Bone marrow (tissue), 2 donors: Measurements from ENCODE around the gene DPH6.

Source experiments
- DNase-seq, 2 donors: peaks; one replicate each; lab custom pipeline; 2025; lab: John Stamatoyannopoulos, UW

The DPH6 gene

DNA sequence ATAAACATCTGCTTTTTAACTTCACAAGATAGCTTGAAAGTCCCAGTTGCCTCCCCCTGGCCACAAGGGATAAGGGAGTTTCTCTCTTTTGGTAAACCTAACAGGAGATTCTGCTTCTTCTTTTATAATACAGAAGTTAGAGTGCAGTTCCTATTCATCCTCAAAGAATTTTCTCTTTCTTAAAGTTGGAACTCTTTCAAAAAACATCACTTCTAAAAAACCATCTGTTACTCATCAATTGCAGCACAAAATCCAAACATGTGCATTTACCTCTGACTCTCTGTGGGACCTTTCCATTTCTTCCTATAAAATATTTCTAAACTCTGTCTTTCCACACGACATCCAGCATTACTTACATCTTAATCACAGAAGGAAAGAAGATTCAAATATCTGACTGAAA is 5.1 kb downstream of the DPH6 start:
- DNase-seq: no peak

- DNase-seq: no peak
Observed at GRCh38 chr15:35540021-35540420, 5.9 kb downstream of the DPH6 start.

DNA sequence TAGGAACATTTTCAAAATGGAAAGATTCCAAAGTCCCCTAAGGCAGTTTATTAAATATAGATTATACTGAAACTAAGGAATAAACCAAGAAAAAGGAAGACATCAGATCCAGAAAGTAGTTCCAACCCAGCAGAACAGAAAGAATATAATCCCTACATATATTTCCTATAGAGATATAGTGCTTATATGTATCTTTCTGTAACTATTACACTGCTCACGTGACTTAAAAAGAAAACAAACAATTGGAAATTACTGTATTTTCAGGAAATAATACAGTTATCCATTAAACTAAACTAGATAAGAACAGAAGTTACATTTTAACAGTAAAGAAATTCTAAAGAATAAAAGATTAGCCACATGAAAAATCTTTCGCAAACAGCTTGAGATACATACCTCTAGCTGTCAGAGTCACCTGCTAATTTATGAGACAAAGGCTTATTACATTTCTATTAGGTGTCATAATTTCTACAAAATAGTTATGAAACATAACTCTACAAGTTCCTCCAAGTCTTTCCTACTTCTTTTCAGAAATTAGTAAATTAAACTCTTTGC is 10.5 kb downstream of the DPH6 start:
- no peak for DNase-seq

- DNase-seq: no peak
Observed at GRCh38 chr15:35533130-35534110, 12.5 kb downstream of the DPH6 start.

DNA sequence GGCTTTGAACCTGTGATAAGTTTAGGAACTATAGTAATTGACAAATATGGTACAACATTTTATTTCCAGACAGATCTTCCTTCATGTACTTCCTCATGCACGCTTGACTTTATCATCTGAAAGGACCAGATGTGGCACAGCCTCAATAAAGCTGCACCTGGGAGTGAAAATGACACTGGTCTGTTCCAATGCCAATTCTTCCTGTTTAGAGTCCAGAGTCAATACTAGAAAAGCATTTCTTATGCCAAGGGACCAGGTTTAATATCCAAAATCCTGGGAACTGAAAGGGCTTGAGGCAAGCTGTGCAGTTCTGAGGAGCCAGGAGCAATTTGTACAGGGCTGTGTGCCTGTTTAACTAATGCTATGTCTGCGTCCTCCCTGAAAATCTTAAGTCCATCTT is 15.3 kb downstream of the DPH6 start:
- no peak for DNase-seq

DNA sequence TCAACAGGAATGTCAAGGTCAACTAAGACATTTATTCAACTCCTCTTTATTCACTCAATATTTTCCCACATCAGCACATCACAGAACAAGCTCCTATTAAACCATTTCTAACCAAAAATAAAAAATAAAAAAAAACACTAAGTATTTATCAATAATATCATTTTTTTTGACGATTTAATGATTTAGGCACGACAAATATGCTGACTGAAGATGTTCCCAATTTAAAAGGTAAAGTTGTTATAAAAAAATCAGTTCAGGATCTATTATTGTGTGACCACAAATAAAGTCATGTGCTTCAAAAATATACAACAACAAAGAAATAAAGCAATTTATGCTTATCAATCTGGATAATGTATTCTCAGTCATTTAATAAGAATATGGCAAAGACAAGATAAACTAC is 16.2 kb downstream of the DPH6 start:
- no peak for DNase-seq

DNA sequence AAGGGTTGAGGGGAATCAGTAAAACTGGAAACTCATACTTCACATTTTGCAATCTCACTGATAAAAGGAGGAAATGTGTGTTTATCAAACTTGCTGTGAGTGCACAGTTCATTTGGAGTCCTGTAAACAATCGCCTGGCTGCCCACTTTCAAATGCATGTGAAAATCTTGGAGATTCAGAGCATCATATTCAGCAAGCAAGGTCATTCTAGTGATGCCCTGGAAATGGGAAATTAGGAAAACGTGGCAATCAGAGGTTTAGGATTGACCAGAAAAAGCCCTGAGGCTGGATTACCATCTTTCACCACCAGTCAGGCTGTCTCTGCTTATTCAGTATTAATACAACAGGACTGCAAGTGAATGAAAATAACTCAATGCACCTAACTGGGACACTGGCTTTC is 23.9 kb downstream of the DPH6 start:
- no peak for DNase-seq

DNA sequence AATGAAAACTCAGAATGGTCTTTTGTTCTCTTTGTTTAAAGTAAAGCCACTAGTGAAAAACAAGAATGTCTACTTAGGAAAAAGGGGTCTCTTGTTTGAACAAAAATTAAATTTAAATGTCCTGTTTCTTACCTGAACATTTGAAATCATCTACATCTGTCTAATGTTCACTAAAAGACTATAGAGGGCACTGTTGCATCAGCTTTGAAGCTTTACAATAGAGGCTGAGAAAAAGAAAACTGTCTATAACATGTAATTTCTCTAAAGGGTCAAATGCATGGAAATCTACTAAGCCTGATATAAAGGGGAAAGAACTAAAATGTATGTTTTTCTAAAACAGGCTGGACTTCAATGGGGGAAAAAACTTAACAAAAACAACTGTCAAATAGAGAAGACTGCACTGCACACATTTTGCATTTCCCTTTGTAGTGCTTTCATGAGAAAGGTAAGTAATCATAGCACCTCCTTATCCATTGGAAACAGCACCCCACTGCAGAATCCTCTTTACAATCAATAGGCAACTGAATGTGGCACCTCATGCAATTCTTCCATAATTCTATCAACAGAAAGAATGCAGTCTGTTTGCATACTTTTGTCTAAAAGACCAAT is 26.3 kb downstream of the DPH6 start:
- peak in 1 of 2 donors; percentile 20 for DNase-seq

GRCh38 chr15:35519052-35519451 is 26.9 kb downstream of the DPH6 start:
- no peak for DNase-seq

- no peak for DNase-seq
Observed at GRCh38 chr15:35514759-35515158, 31.2 kb downstream of the DPH6 start.

DNA sequence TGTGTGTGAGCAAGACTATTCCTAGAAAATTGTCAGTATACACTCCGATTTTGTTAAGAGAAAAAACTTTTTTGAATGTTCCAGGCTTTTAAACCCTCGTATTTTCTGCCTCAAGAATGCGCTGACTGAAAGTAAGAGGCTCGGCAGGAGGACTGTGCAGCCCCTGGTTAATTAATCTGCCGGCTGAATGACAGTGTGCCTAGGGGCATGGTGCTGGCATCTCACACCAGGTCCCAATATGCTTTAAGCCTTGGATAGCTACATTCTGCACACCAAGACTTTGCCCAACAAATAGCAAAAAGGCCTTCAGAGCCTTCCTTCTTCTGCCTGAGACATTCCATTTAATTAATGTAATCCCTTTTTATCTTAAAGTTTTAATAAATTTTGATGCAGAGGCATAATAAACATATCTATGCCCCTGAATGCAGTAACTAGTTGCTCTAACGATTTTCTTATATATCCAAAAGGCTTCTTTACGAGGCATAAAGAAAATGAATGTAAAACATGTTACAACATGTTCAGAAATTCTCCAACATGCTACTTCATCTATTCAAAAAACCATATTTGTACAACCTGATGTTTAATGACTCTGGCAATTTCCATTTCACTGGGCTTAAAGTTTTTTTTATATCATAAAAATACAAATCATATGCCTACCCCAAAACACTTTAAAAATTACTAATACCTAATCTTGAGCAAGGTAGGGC is 37.9 kb downstream of the DPH6 start:
- no peak for DNase-seq

GRCh38 chr15:35506272-35506870 is 39.6 kb downstream of the DPH6 start:
- DNase-seq: no peak

DNA sequence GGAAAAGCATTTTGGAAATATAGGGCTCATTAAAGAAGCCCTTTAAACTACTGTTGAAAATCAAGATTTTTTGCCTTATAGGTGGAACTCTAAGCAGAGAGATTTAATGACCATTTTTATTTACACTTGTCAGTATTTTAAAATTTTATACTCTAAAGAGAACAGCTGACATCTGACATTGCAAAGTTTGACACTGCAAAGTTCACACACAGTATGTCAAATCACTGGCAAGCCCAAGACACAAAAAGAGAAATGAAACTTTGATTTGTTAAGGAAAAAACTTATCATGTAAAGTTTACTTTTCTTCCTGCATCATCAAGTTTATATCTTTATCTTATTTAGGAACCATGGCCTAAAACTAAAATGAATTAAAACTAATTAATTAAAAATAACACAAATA is 40.2 kb downstream of the DPH6 start:
- DNase-seq: no peak

DNA sequence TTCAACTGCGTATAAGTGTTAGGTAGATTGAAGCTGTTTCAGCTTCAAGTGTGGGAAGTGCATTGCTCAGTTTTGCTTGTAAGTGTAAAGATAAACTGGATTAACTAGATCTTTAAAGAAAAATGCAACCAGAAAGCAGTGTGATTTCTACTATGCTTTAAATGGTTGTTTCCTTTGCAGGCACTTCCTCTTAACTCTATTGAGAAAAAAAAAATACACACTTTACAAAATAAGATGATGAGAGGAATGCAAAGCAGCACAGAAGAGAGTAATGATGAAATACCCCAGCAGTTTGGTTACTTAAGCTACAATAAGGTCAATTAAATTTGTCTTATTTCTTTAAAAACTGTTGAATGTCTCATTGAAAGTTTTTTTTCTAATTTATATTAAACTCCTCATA is 40.8 kb downstream of the DPH6 start:
- DNase-seq: no peak

DNA sequence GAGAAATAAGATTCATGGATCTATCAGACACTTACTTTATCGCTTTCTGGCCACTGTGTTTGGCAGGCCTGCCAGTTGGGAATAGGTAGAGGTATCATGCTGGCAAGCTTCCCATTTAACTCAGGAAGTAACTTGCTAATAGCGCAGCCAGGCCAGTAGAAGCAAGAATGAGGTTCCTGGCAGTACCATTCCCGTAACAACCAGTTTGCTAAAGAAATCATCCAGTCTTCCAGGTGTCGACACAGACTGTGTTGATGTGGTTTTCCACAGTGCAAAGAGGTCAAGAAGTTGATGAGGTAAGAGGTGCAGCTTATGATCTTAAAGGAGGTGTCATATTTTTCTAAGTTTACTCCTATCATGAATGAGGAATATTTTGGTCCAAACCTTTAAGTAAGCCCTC is 46.2 kb downstream of the DPH6 start:
- no peak for DNase-seq

DNA sequence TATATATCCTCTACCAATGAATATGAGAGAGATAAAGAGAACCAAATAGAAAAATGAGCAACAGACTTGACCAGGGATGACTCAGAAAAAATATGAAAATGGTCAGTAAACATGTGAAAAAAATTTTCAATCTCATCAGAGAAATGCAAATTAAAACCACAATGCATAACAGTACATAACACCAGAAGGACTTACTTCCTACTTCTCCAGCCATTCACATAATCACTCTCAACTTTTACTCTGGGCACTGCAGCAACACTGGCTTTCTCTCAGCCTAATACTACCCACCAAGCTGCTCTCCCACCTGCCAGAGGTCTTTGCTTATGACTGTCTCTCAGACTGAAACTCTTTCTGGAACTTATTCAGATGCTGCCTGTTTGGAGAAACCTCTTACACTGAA is 49.4 kb downstream of the DPH6 start:
- DNase-seq: no peak

DNA sequence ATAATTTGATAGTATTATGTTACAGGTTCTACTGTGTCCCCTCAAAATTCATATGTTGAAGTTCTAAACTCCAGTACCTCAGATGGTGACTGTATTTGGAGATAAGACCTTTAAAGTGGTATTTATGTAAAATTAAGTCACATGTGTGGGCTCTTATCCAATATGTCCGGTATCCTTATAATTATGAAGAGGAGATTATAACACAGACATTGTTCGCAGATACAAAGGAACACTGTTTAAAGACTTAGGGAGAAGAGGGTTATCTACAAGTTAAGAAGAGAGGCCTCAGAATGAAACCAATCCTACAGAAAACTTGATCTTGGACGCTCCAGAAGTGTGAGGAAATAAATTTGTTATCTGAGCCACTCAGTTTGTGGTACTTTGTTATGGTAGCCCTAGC is 50.9 kb downstream of the DPH6 start:
- DNase-seq: no peak

GRCh38 chr15:35491999-35492398 is 54.0 kb downstream of the DPH6 start:
- DNase-seq: no peak

- no peak for DNase-seq
Observed at GRCh38 chr15:35491173-35491572, 54.8 kb downstream of the DPH6 start.

GRCh38 chr15:35490511-35490910 is 55.5 kb downstream of the DPH6 start:
- DNase-seq: no peak

DNA sequence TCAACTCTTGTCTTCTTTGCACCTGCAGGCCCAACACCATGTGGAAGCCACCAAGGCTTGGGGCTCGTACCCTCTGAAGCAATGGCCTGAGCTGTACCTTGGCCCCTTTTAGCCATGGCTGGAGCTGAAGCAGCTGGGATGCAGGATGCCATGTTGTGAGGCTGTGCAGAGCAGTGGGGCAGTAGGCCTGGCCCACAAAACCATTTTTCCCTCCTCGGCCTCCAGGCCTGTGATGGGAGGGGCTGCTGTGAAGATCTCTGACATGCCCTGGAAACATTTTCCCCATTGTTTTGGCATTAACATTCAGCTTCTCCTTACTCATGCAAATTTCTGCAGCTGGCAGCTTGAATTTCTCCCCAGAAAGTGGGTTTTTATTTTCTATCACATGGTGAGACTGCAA is 58.5 kb downstream of the DPH6 start:
- DNase-seq: no peak

GRCh38 chr15:35486296-35486695 is 59.7 kb downstream of the DPH6 start:
- no peak for DNase-seq
